ENCODE data around the gene IVD.

Gene IVD

DNA sequence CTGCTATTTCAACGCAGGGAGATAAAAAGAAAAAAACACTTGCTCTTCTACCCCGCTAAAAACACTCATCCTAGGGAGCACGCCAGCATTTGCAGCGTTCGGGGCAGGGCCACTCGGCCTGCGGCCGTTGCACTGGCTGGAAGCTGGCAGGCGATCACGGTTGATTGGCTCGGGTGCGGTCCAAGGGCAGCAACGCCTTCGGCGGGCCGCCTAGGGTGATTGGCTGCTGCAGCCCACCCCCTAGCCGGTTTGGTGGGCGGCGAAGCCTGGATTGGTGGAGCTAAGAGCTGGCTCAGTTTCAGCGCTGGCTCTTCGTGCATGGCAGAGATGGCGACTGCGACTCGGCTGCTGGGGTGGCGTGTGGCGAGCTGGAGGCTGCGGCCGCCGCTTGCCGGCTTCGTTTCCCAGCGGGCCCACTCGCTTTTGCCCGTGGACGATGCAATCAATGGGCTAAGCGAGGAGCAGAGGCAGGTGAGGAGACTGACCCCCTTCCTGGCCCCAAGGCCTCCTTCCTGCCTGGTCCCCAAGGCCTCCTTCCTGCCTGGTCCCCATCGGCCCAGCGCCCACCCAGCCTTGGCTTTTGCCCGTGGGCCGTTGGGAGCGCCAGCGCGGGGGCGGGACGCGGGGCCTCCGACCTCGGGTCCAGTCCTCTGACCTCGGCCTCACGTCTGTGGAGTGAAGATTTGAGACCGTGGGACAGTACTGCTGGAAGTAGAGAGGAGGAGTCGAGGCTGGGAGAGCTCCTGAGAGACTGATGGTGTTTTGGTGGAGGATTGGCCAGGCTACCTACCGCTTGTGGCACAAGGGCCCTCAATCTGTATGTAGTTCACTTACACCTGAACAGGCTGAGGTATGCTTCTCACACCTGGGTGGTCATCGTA is at the start of gene IVD:
Gene IVD (plus strand): TSS at position 295 of the 881 bp plus-strand sequence. CDS start 33 bp downstream, at position 328.
- DNase-seq, result peak; percentile 74

DNA sequence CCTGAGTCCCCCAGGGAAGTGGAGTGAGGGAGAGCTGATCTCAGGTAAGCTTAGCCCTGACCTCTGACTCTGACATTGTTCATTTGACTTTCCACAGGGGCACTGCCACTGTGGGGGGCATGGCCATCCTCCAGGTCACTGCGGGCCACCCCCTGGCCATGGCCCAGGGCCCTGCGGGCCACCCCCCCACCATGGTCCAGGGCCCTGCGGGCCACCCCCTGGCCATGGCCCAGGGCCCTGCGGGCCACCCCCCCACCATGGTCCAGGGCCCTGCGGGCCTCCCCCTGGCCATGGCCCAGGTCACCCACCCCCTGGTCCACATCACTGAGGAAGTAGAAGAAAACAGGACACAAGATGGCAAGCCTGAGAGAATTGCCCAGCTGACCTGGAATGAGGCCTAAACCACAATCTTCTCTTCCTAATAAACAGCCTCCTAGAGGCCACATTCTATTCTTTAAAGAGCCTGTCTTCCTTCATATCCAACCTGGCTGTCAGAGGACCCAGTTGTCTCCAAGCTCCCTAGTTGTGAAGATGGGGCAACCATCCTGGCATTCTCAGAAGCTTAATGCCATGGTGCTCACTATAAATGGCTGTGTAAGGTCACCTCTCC is 49.5 kb upstream of the IVD start:
- DNase-seq, result no peak

DNA sequence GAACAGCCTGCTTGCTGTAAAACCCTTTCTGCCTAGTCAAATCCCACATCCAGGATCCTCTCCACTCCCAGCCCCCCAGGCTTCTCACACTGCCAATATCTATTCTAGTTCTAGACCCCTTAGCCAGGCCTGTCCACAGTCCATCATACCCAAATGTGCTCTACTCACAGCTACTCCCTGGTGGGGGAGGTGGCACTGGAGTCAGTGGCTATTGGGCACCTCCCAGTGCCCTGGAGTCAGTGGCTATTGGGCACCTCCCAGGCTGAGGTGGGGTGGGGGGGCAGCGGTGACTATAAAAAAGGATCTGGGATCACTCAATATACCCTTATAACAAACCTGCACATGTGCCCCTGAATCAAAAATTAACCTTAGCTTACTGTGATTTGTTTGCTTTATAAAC is 48.3 kb upstream of the IVD start:
- no peak for DNase-seq

DNA sequence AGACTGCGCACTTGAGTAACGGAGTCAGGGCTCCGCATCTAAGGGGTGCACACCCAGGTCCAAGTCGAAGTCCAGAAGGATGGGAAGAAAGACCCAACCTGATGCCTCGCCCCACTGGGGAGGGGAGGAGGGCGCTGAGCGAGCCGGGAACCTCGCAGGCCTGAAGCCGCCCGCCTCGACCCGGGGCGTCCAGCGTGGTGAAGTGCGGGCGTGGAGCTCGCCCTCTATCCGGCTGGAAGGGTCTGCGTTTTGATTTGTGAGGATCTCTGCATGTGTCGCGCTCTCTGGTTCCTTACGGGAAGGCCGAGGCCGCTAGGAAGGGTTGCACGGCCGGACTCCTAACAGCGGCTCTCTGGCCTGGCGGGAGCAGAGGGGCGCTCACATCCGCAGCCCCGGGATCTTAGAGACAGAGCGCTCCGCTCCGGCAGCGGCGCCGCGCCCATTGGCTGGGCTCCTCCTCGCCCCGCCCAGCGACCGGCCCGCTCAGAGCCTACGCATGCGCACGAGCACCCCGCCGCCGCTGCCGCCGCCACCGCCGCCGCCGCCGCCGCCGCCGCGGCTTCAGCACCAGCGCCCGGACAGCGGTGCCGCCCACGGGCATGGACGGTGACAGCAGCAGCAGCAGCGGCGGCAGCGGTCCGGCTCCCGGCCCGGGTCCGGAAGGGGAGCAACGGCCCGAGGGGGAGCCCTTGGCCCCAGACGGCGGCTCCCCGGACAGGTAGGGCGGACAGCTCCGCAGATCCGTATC is 47.7 kb upstream of the IVD start, which contains the start of gene DISP2:
Gene DISP2 (plus strand): TSS at position 497 of the 748 bp plus-strand sequence. CDS start 103 bp downstream, at position 600.
- peak; percentile 34 for DNase-seq

DNA sequence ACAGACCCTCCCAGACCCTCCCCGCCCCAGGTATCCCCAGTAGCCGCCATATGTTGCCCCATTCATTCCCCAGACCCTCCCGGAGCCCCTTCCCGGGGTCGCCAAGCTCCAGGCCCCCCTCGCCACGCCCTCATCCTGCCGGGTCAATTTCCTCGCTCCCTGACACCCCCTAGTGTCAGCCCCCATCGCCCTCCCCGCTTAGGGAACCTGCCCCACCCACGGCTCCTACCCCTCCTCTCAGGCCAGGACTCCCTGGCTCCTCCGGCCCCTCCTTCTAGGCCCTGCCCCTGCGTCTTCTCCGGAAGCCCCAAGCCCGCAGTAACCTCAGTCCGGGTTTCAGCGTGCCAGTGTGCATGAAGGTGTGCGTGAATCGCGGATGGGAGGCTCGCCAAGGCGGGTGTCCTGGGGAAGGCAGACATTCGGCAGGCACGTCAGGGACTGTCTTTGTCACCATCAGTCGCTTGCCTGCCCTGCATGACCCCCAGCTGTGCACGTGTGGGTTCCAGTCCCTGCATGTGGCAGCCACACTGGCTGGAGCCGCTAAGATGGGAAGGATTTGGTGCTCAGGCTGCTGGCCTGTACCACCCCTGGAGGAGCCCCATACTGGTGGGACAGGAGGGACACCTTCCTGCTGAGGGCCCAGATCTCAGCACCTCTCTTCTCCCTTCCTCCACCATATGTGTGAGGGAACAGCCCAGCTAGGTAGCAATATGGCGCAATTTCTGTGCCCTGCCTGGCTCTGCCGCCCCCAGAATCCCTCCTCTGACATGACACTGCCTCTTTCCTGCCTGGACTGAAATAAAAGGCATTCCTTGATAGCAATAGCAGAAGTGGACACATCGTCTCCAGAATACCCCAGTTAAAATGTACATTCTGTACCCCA is 46.9 kb upstream of the IVD start:
- DNase-seq, result no peak

DNA sequence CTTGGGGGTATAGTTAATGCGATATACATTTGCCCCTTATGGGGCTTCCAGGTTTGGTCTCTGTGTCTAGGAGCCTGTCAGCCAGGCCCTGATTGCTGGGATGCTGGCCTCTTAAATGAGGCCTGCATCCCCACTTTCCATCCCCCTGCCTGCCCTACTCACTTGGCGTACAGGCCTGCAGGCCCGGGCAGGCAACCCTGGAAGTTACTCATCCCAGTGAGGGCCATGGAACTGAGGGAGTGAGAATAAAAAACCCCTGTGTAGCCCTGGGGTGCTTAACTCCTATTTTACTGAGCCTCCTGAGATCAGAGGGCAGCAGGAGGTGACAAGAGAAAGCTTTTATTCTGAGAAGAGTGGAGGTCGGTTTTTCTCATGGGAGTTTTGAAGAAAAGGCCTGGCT is 45.6 kb upstream of the IVD start:
- no peak for DNase-seq

DNA sequence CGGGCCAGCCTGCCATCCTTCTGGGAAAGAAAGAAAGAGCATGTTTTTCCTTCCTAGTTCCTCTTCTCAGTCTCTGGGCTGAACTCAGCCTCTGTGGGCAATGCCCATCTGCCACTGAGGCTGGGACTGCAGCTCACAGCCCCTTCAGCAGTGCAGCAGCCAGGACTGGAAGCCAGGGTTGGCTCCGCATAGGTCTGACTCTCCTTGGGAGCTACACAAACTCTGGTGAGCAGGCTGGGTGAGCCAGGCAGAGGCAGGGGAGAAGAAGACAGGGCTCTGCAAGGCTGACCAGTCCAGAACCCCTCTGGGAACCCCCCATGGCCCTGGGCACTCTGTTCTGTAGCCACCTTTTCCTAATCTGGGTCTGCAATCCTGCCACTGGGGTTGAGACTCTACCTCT is 44.0 kb upstream of the IVD start:
- no peak for DNase-seq

DNA sequence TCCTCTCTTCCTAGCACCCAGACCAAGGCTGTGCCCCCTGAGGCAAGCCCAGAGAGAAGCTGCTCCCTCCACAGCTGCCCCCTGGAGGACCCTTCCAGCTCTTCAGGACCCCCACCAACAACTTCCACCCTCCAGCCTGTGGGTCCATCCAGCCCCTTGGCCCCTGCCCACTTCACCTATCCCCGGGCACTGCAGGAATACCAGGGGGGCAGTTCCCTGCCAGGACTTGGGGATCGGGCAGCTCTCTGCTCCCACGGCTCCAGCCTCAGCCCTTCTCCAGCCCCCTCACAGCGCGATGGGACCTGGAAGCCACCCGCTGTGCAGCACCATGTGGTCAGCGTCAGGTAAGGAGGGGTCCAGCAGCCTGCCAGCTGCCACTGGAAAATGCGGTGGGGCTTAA is 42.0 kb upstream of the IVD start:
- DNase-seq, result no peak

DNA sequence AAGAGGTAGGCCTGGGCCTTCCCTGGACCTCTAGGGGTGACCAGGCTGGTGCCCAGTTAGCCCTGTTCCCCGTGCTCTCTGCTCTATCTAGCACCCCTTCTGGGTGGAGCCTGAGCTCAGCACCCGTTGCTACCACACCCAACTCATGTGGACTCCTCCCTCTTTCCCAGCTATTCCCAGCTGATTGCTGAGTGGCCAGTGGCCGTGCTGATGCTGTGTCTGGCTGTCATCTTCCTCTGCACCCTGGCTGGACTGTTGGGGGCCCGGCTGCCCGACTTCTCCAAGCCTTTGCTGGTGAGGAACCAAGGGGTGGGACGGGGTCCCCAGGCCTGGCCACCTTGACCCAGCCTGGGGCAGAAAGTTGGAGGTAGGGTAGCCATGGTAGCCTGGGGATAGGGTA is 41.3 kb upstream of the IVD start:
- no peak for DNase-seq

DNA sequence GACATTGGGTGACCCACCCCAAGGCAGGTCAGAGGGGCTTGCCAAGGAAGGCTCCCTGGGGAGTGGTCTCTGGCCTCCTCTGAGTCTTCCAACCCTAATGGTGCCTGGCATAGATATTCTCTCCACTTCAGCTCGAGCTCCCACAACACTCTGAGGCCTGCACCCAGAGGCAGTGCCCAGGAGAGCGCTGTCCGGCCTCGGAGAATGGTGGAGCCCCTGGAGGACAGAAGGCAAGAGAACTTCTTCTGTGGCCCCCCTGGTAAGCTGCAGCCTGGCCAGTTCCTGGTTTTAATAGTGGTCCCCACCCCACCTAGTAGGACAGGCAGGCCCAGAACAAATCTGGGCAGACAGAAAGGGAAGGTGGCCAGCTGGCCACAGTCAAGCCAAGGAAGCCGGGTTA is 40.6 kb upstream of the IVD start:
- DNase-seq, result no peak

DNA sequence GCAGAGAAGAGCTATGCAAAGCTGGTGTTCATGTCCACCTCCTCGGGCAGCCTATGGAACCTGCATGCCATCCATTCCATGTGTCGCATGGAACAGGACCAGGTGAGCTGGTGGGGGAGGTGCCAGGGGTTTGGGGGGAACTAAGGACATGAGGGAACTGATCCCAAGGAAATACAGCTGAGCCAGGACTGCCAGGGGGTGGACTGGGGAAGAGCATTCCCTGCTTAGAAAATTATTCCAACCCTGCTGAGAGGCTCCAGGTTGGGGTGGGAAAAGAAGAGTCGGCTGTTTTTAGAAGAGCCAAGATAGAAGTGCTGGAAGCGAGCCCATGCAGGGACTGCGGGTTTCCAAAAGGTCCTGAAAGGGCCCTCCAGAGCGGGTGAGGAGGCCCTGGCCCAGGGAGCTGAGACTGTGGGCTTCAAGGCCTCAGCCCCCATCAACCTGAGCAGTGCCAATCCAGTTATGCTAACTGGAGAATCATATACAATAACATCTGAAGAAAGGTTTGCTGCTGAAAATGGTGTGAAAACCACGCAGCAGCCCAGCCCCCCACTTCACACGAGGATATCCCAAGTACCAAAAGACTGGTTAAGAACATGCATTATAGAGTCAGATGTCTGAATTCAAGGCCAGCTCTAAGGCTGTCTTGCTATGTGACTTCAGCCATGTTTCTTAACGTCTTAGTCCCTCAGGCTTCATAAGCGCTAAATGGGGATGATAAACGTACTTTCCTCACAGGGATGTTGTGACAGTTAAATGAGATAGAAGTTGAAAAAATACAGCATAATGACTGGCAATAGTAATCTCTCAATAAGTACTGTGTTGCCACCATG is 39.8 kb upstream of the IVD start:
- DNase-seq, result no peak

DNA sequence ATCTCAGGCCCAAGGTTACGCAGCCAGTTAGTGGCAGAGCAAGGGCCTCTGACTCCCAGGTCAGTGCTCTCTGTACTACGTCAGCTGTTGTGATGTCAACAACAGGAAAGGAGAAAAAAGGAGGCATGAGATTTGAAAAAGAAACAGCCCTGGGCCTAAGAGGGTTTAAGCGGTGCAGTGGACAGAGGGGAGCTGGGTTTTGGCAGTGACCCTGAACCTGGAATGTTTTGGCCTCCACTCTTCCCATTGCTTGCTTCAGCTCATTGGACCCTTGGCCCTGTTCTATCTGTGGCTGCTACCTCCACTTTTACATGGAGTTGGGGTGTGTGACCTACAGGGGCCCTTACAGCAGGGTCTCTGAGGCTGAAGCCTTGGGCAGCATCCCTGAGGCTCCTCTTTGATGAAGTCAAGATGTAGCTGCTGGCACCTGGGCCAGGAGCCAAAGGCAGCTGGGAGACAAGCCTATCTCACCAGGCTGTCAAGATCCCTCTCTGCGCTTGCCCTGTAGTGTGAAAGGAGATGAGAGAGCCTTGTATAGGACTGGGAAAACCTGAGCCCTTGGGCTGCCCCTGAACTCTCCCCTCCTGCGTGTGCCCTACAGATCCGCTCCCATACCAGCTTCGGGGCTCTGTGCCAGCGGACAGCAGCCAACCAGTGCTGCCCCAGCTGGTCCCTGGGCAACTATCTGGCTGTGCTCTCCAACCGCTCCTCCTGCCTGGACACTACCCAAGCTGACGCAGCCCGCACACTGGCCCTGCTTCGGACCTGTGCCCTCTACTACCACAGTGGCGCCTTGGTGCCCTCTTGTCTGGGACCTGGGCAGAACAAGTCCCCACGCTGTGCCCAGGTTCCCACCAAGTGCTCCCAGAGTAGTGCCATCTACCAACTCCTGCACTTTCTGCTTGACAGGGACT is 38.9 kb upstream of the IVD start:
- DNase-seq, result peak; percentile 22

DNA sequence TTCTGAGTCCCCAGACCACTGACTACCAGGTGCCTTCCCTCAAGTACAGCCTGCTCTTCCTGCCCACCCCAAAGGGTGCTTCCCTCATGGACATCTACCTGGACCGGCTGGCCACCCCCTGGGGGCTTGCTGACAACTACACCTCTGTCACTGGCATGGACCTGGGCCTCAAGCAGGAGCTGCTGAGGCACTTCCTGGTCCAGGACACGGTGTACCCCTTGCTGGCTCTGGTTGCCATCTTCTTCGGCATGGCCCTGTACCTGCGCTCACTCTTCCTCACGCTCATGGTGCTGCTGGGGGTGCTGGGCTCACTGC is 38.3 kb upstream of the IVD start:
- DNase-seq, result no peak

DNA sequence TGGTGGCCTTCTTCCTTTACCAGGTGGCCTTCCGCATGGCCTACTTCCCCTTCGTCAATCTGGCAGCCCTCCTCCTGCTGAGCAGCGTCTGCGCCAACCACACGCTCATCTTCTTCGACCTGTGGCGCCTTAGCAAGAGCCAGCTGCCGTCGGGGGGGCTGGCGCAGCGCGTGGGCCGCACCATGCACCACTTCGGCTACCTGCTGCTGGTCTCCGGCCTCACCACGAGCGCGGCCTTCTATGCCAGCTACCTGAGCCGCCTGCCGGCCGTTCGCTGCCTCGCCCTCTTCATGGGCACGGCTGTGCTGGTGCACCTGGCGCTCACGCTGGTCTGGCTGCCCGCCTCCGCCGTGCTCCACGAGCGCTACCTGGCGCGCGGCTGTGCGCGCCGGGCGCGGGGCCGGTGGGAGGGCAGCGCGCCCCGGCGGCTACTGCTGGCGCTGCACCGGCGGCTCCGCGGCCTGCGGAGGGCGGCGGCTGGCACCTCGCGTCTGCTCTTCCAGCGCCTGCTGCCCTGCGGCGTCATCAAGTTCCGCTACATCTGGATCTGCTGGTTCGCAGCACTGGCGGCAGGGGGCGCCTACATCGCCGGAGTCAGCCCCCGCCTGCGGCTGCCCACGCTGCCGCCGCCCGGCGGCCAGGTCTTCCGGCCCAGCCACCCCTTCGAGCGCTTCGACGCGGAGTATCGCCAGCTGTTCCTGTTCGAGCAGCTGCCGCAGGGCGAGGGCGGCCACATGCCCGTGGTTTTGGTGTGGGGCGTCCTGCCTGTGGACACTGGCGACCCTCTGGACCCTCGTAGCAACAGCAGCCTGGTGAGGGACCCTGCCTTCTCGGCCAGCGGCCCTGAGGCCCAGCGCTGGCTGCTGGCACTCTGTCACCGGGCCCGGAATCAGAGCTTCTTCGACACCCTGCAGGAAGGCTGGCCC is 37.6 kb upstream of the IVD start:
- peak; percentile 88 for DNase-seq

DNA sequence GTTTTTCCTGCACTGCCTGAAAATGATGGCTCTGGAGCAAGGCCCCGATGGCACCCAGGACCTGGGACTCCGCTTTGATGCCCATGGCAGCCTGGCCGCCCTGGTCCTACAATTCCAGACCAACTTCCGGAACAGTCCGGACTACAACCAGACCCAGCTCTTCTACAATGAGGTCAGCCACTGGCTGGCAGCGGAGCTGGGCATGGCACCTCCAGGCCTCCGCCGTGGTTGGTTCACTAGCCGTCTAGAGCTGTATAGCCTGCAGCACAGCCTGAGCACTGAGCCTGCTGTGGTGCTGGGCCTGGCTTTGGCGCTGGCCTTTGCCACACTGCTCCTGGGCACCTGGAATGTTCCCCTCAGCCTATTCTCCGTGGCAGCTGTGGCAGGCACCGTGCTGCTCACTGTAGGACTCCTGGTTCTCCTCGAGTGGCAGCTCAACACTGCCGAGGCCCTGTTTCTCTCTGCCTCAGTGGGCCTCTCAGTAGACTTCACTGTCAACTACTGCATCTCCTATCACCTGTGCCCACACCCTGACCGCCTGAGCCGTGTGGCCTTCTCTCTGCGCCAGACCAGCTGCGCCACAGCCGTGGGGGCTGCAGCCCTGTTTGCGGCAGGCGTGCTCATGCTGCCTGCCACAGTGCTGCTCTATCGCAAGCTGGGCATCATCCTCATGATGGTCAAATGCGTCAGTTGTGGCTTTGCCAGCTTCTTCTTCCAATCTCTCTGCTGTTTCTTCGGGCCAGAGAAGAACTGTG is 36.7 kb upstream of the IVD start:
- DNase-seq, result no peak

DNA sequence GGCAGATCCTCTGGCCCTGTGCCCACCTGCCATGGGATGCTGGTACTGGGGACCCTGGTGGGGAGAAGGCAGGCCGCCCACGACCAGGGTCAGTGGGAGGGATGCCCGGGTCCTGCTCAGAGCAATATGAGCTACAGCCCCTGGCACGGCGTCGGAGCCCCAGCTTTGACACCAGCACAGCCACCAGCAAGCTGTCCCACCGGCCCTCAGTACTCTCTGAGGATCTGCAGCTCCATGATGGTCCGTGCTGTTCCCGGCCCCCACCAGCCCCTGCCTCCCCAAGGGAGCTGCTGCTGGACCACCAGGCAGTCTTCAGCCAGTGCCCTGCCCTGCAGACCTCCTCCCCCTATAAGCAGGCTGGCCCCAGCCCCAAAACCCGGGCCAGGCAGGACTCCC is 36.1 kb upstream of the IVD start:
- no peak for DNase-seq

DNA sequence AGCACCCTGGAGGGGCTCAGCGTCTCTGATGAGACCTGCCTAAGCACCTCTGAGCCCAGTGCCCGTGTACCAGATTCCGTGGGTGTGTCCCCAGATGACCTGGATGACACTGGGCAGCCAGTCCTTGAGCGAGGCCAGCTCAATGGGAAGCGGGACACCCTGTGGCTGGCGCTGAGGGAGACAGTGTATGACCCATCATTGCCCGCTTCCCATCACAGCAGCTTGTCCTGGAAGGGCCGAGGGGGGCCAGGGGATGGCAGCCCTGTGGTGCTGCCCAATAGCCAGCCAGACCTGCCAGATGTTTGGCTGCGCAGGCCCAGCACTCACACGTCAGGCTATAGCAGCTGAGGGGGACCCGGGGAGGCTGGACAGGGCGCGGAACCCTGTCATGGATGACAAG is 35.6 kb upstream of the IVD start:
- no peak for DNase-seq

DNA sequence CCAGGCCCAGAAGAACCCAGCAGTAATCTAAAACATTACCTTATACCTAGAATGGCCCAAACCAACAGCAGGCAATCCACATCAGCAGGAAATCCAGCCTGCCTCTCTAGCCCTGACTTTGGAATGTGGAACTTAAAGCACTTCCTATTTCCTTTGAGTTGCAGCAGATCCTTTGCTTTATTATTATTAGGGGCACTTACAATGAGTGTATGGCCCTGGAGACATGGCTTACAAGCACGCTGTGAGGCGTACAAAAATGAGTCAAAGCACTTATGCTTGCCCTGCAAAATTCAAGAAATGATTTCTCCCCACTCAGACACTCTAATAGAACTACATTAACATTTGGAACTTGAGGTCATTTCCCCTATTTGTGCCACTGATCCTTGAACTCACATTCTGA is 32.6 kb upstream of the IVD start:
- DNase-seq, result no peak

DNA sequence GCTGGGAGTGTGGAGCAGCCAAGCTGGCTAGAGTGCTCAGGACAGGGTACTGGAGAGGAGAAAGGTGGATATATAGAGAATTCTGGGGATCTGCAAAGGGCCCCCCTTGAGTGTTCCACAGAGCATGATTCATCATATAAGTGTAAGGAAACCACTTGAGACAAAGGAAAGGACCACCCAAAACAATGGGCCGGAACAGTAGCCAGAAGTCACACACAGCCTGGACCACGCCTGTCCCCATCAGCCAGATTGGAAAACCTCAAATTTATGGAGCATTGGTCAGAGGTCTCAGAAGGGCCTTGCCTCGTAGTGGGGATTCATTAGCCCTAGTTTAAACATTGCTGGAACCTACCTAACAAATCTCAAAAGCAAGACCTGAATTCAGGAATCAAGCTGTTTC is 28.0 kb upstream of the IVD start:
- DNase-seq, result no peak

Measured in NCI-H2029 (cell line).